GM19193 (cell line): ENCODE measurements around the gene AARS2.

ENCODE experiments used
- POLR2A ChIP-seq: IDR thresholded peaks from 4 replicates; pipeline ENCODE4 v1.6.1; 2011; ENCODE audit not compliant: insufficient read depth, insufficient read length; ENCODE audit errors: extremely low read depth

AARS2 gene

GRCh38 chr6:44312901-44313788 lies at the start of gene AARS2:
Gene AARS2 (minus strand): TSS chr6:44313347. CDS start chr6:44313323, 24 bp downstream.
- peak; percentile 97 for TF ChIP-seq POLR2A

- no peak for TF ChIP-seq POLR2A
Measured at GRCh38 chr6:44361947-44362346, 48.8 kb upstream of the AARS2 start.

GRCh38 chr6:44359973-44360372 lies 46.8 kb upstream of the AARS2 start:
- no peak for TF ChIP-seq POLR2A

- no peak for TF ChIP-seq POLR2A
Measured at GRCh38 chr6:44356487-44356886, 43.3 kb upstream of the AARS2 start.

- no peak for TF ChIP-seq POLR2A
Measured at GRCh38 chr6:44355640-44356039, 42.5 kb upstream of the AARS2 start.

- no peak for TF ChIP-seq POLR2A
Measured at GRCh38 chr6:44353336-44353735, 40.2 kb upstream of the AARS2 start.

GRCh38 chr6:44352259-44352658 lies 39.1 kb upstream of the AARS2 start:
- TF ChIP-seq POLR2A = no peak

GRCh38 chr6:44349904-44350649 lies 36.9 kb upstream of the AARS2 start:
- TF ChIP-seq POLR2A = no peak

- TF ChIP-seq POLR2A = no peak
Measured at GRCh38 chr6:44342489-44342888, 29.3 kb upstream of the AARS2 start, which contains the start of gene SPATS1. Gene SPATS1 (plus strand): TSS chr6:44342650. CDS start chr6:44343096, 446 bp downstream.

- TF ChIP-seq POLR2A = no peak
Measured at GRCh38 chr6:44342052-44342451, 28.9 kb upstream of the AARS2 start.

- TF ChIP-seq POLR2A = no peak
Measured at GRCh38 chr6:44341095-44341890, 28.1 kb upstream of the AARS2 start.

- TF ChIP-seq POLR2A = no peak
Measured at GRCh38 chr6:44339763-44340625, 26.8 kb upstream of the AARS2 start.

- no peak for TF ChIP-seq POLR2A
Measured at GRCh38 chr6:44339301-44339700, 26.2 kb upstream of the AARS2 start.
